Astrocyte (in vitro differentiated cells and primary cell): ENCODE results near the gene PAPSS2.

Experiments used
- EZH2 ChIP-seq: IDR thresholded peaks from 2 replicates; pipeline ENCODE4 v1.6.1; 2012; ENCODE audit warnings: mild to moderate bottlenecking, low read length, inconsistent platforms; ENCODE audit not compliant: insufficient read depth
- TF ChIP-seq, protein P1 (sequence below): IDR thresholded peaks from 2 replicates; pipeline ENCODE4 v1.5.1; 2011; ENCODE audit warnings: low read depth, mild to moderate bottlenecking, inconsistent platforms, low read length, moderate library complexity; ENCODE audit not compliant: insufficient read depth

DNA sequence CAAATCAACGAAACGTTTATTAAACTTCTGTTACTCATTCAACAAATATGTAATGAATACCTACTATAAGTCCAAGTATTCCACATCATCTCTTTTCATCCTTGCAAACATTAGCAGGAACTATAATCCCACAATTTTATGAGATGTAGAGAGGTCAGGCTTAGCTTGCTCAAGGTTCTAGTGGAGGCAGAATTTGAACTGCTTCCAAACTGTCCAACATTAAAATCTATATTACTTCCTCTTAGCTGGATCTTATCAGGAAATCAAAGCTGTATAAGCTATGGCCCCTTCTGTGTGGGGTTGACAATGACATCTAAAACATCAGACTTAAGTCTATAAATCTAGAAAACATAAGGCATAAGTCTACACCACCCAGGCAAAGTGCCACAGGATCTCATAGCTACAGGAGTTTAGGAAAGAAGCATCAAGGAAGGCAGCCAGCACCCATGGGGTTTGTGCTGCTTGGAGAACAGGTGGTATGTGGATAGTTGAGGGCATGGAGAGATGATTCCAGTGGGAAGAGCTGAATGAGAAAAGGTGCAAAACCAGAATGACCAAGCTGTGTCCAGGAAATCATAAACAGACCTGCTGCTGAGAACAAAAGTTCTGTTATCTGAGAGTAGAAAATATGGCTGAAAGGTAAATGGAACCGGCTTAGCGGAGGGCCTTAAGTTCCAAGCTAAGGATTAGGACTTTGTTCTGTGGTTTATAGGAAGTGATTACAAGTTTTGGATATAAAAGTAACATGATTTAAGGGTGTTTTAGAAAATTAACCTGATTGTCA is 34.5 kb downstream of the PAPSS2 start:
- TF ChIP-seq, protein P1, sequence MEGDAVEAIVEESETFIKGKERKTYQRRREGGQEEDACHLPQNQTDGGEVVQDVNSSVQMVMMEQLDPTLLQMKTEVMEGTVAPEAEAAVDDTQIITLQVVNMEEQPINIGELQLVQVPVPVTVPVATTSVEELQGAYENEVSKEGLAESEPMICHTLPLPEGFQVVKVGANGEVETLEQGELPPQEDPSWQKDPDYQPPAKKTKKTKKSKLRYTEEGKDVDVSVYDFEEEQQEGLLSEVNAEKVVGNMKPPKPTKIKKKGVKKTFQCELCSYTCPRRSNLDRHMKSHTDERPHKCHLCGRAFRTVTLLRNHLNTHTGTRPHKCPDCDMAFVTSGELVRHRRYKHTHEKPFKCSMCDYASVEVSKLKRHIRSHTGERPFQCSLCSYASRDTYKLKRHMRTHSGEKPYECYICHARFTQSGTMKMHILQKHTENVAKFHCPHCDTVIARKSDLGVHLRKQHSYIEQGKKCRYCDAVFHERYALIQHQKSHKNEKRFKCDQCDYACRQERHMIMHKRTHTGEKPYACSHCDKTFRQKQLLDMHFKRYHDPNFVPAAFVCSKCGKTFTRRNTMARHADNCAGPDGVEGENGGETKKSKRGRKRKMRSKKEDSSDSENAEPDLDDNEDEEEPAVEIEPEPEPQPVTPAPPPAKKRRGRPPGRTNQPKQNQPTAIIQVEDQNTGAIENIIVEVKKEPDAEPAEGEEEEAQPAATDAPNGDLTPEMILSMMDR: no peak
- TF ChIP-seq EZH2: no peak
